ENCODE measurements around the gene ALDOC. TPM values are rescaled to one million over a fixed set of nuclear protein-coding genes. Genes with fewer than 3 reads are reported as not detected.

Gene ALDOC
- total RNA-seq, 1 donor from 2014 or later = 24.8 TPM

DNA sequence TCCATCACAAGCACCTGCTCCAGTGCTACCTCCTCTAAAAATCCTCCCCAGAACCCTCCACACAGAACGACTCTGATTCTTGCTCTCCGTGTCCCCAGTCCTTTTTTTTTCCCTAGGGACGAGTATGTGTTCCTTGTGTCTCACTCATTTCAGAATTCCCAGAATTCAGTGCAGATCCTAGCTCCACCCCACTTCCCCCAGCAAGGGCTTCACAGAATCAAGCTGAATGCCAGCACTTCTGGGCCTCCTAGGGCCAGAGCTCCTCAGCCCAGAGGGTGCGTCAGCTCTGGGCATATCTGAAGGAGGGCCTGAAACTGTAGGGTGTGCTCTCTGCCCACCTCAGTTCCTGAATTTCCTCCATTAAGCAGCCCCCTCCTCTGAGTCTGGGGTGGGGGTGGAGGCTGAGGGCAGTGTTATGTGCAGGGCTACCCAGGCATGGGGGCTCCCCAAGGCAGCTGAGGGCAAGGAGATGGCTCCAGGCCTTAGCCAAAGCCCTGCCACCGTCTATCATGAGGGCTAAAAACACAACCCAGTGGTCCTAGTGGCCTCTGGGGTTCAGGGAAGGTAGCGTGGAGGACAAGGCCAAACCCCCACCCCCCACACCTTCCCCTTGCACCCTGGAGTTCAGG, 30.8 kb downstream of the ALDOC start:
- intact Hi-C loops (cut with DNase I) = no loop called here
- H3K27ac ChIP-seq = no peak overlapping the region
- H3K4me1 ChIP-seq = peaks cover 0 to 2% of the 10 kb centered on the region in 2 donors
- H3K9me3 ChIP-seq = no peaks in the 10 kb centered on the region
- TF ChIP-seq, protein P1, sequence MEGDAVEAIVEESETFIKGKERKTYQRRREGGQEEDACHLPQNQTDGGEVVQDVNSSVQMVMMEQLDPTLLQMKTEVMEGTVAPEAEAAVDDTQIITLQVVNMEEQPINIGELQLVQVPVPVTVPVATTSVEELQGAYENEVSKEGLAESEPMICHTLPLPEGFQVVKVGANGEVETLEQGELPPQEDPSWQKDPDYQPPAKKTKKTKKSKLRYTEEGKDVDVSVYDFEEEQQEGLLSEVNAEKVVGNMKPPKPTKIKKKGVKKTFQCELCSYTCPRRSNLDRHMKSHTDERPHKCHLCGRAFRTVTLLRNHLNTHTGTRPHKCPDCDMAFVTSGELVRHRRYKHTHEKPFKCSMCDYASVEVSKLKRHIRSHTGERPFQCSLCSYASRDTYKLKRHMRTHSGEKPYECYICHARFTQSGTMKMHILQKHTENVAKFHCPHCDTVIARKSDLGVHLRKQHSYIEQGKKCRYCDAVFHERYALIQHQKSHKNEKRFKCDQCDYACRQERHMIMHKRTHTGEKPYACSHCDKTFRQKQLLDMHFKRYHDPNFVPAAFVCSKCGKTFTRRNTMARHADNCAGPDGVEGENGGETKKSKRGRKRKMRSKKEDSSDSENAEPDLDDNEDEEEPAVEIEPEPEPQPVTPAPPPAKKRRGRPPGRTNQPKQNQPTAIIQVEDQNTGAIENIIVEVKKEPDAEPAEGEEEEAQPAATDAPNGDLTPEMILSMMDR (IDR thresholded peaks at IDR 0.05) = no peak
- DNase-seq (ENCODE audit: low spot score in 2 of 2) = no peak
- H3K36me3 ChIP-seq = peaks cover 0 to 8% of the 10 kb centered on the region in 2 donors
- no peak overlapping the region for H3K4me3 ChIP-seq
- no peaks in the 10 kb centered on the region for H3K27me3 ChIP-seq

DNA sequence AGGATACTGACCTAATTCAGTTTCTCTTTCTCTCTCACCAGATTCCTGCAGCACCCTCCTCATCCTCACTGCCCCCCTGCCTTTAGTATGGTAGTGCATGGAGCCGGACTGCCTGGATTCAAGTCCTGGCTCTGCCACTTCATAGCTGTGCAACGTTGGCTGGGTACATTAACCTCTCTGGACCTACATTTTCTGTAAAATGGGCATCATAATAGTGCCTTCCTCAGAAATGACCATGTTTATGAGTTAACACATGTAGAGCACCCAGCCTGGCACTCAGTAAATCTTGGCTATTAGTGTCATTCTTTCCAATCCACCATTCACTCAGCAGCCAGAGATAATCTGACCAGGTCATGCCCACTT, 31.6 kb downstream of the ALDOC start:
- TF ChIP-seq, protein P1 (IDR thresholded peaks at IDR 0.05) = no peak
- intact Hi-C loops (cut with DNase I) = no loop called here
- no peak for DNase-seq (ENCODE audit: low spot score in 2 of 2)

DNA sequence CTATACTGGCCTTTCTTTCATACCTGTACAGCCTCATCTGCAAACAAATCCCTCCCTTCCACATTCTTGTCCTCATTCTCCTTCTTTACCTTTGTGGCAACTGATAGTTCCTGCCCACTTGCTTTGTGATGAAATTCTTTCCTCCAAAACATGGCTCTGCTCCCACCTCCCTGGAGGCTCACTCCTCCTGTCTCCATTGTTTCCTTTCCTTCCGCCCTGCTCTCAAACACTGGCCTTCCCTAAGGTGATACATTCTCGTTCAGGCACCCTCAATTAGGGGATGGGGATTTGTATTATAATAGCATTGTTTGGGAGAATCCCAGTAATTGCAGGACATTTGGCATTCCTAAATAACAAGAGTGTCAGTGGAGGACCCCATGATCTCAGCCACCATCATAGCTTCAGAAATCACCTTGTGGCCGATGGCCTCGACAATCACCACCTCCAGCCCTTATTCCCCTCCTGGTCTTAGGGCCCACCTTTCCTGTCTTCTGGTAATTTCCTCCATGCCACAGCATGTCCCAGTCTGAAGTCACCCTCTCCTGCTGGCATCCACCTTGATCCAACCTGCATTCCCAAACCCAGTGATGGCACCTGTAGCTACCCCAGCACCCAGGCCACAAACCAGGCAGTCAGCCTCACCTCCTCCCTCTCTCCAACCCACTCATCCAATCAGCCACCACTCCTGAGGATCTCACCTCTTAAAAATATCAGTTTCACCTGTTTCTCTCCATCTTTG, 32.1 kb downstream of the ALDOC start:
- no peak for DNase-seq (ENCODE audit: low spot score in 2 of 2)
- Histone ChIP-seq H3K4me3 (no peak overlapping the region), H3K9me3 (no peaks in the 10 kb centered on the region), H3K27ac (no peak overlapping the region), H3K27me3 (no peaks in the 10 kb centered on the region), H3K4me1 (no peaks in the 10 kb centered on the region), H3K36me3 (peaks cover 0 to 8% of the 10 kb centered on the region in 2 donors)
- TF ChIP-seq, protein P1 (IDR thresholded peaks at IDR 0.05) = no peak
- intact Hi-C loops (cut with DNase I) = no loop called here

More for the DNA sequence above, 31.6 kb downstream of the ALDOC start:
- peaks cover 0 to 8% of the 10 kb centered on the region in 2 donors for H3K36me3 ChIP-seq
- no peaks in the 10 kb centered on the region for H3K27me3 ChIP-seq
- H3K27ac ChIP-seq = no peak overlapping the region
- H3K4me1 ChIP-seq = no peaks in the 10 kb centered on the region
- H3K9me3 ChIP-seq = no peaks in the 10 kb centered on the region
- no peak overlapping the region for H3K4me3 ChIP-seq

DNA sequence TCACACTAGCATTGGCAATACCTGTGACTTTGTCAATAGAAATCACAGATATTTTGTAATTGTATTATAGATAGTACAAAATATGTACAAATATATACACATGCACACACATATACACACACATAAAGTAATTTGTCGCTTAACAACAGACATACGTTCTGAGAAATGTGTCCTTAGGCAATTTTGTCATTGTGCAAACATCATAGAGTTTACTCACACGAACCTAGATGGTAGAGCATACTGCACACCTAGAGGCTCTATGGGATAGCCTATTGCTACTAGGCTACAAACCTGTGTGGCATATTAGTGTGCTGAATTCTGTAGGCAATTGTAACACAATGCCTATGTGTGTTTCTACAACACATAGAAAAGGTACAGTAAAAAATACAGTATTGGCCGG, 35.3 kb downstream of the ALDOC start:
- H3K4me3 ChIP-seq = no peak overlapping the region
- no peaks in the 10 kb centered on the region for H3K36me3 ChIP-seq
- DNase-seq (ENCODE audit: low spot score in 2 of 2) = no peak
- H3K4me1 ChIP-seq = no peaks in the 10 kb centered on the region
- no peaks in the 10 kb centered on the region for H3K27me3 ChIP-seq
- H3K9me3 ChIP-seq = no peaks in the 10 kb centered on the region
- TF ChIP-seq, protein P1 (IDR thresholded peaks at IDR 0.05) = no peak
- intact Hi-C loops (cut with DNase I) = no loop called here
- H3K27ac ChIP-seq = no peak overlapping the region

DNA sequence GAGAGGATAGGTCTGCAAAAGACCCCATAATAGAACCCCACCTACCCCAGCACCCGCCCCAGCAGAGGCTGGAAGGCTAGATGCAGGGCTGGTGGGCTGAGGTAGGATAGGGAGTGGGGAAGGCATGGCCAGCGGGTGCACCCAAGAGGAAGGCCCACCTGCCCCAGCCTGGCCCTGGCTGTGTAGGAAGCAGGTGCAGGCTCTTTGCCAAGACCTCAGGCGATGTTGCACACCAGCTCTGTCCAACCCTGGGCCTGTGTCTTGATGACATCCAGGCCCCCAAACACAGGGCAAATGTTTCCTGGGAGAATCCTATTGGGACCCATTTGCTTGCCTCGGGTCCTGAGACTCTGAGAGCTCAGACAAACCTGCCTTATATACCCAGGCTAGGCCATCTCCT, 36.5 kb downstream of the ALDOC start:
- Histone ChIP-seq H3K4me3 (no peak overlapping the region), H3K27me3 (no peaks in the 10 kb centered on the region), H3K4me1 (no peaks in the 10 kb centered on the region), H3K36me3 (no peaks in the 10 kb centered on the region), H3K27ac (no peak overlapping the region), H3K9me3 (no peaks in the 10 kb centered on the region)
- TF ChIP-seq, protein P1 (IDR thresholded peaks at IDR 0.05) = no peak
- intact Hi-C loops (cut with DNase I) = loop anchor here (1.0 kb wide), 1 partner anchor 46 kb away; no protein-coding TSS in a partner anchor
- DNase-seq (ENCODE audit: low spot score in 2 of 2) = no peak

Measured in ascending aorta (tissue), 2 donors.